ENCODE results near the gene DLST. TPM values are rescaled to one million over a fixed set of nuclear protein-coding genes. Genes with fewer than 3 reads are reported as not detected.

DLST gene
- polyA plus RNA-seq, 2 of the 4 experiments (the other 2 are of a cell fraction) = 102 to 129 TPM

- H3K27ac ChIP-seq = no peak overlapping the region
- no peak overlapping the region for H3K4me3 ChIP-seq
- CTCF ChIA-PET = interaction anchor here (0.8 to 7.9 kb wide), 22 partner anchors 9 to 146 kb away, joined by 3 to 105 read pairs (median 4); partner anchors contain the start of genes ACYP1, EIF2B2 and PGF
- TF ChIP-seq EP300 (IDR thresholded peaks at IDR 0.05) (no peak), USF2 (IDR thresholded peaks at IDR 0.05) (no peak), HDAC2 (IDR thresholded peaks at IDR 0.05) (no peak), HEYL (CRISPR knock-in tag; IDR thresholded peaks at IDR 0.05) (no peak), RCOR1 (IDR thresholded peaks at IDR 0.05; ENCODE audit: low read depth, low read length) (no peak), TP53 (CRISPR knock-in tag; IDR thresholded peaks at IDR 0.05) (no peak), FOXS1 (CRISPR knock-in tag; IDR thresholded peaks at IDR 0.05) (no peak), ZFP36 (IDR thresholded peaks at IDR 0.05; ENCODE audit: borderline replicate concordance, partially characterized antibody) (no peak), CTCF (IDR thresholded peaks at IDR 0.05) (no peak), ELK1 (IDR thresholded peaks at IDR 0.05; ENCODE audit: low read depth, low read length) (no peak), HOXB5 (CRISPR knock-in tag; IDR thresholded peaks at IDR 0.05) (no peak), ESRRA (IDR thresholded peaks at IDR 0.05; ENCODE audit: borderline replicate concordance, low read length) (no peak), SREBF2 (IDR thresholded peaks at IDR 0.05) (no peak), KDM5A (IDR thresholded peaks at IDR 0.05) (no peak)
- DNase-seq (ENCODE audit: low read depth in 1 of 2, low spot score in 1 of 2) (no peak), FAIRE-seq (no peak), ATAC-seq (no peak)
- no peaks in the 10 kb centered on the region for H3K9me3 ChIP-seq
- peaks cover 21% of the 10 kb centered on the region for H3K4me1 ChIP-seq
- POLR2A ChIA-PET = no interaction called here
- 75% methylated on average over 22 of the region's 23 CpGs for WGBS (ENCODE audit: missing lambda C conversion rate)
- H3K4me2 ChIP-seq = no peak overlapping the region
Measured at GRCh38 chr14:74948228-74949175, 66.8 kb downstream of the DLST start.

GRCh38 chr14:74949191-74949601, 67.5 kb downstream of the DLST start:
- ChIA-PET POLR2A (no interaction called here), CTCF (interaction anchor here (0.9 to 5.4 kb wide), 8 partner anchors 10 to 139 kb away, joined by 3 to 62 read pairs (median 5); no protein-coding TSS in a partner anchor)
- no peaks in the 10 kb centered on the region for H3K9me3 ChIP-seq
- no peak for TF ChIP-seq MAFK (IDR thresholded peaks at IDR 0.05; ENCODE audit: partially characterized antibody)
- no peak for TF ChIP-seq NFE2L2 (conservative IDR thresholded peaks at IDR 0.05; ENCODE audit: low read length)
- TF ChIP-seq KDM5A (IDR thresholded peaks at IDR 0.05) = no peak
- TF ChIP-seq POLR2A (IDR thresholded peaks at IDR 0.05; ENCODE audit: low read length) = no peak
- TF ChIP-seq SREBF2 (IDR thresholded peaks at IDR 0.05) = no peak
- no peak for TF ChIP-seq ESRRA (IDR thresholded peaks at IDR 0.05; ENCODE audit: borderline replicate concordance, low read length)
- TF ChIP-seq RARB (CRISPR knock-in tag; IDR thresholded peaks at IDR 0.05) = no peak
- TF ChIP-seq ZSCAN20 (CRISPR knock-in tag; IDR thresholded peaks at IDR 0.05) = no peak
- no peak for TF ChIP-seq HOXB5 (CRISPR knock-in tag; IDR thresholded peaks at IDR 0.05)
- 91% methylated on average over 16 of the region's 16 CpGs for WGBS (ENCODE audit: missing lambda C conversion rate)
- H3K4me1 ChIP-seq = peaks cover 21% of the 10 kb centered on the region
- DNase-seq (ENCODE audit: low read depth in 1 of 2, low spot score in 1 of 2) (no peak), FAIRE-seq (no peak), ATAC-seq (no peak)
- H3K27ac ChIP-seq = no peak overlapping the region
- H3K4me2 ChIP-seq = no peak overlapping the region
- H3K4me3 ChIP-seq = no peak overlapping the region
